Lower lobe of right lung (tissue), 2 donors: ENCODE measurements around the gene MTX1. TPM values are rescaled to one million over a fixed set of nuclear protein-coding genes. Genes with fewer than 3 reads are reported as not detected.
A peak's percentile ranks its signal among the peaks of the same experiment; 100 is the strongest.

ENCODE experiments used
- ATAC-seq, 2 donors: fragments of 200-7000 bp; cut with Tn5 transposase; one replicate each; pipeline ENCODE4 v1.9.1; 2020 to 2022; ENCODE audit warnings: mild to moderate bottlenecking in 2 of 2, moderate library complexity in 2 of 2
- DNase-seq: peaks from one replicate; pipeline ENCODE4 v3.0.0-alpha.2; 2020
- H3K27ac ChIP-seq: fragments of 200-600 bp; one replicate; pipeline ENCODE4 v1.8.0; 2022
- H3K27me3 ChIP-seq: fragments of 200-600 bp; one replicate; pipeline ENCODE4 v1.8.0; 2022; ENCODE audit warnings: low read depth
- H3K36me3 ChIP-seq: fragments of 200-600 bp; one replicate; pipeline ENCODE4 v1.8.0; 2022; ENCODE audit warnings: mild to moderate bottlenecking
- H3K4me1 ChIP-seq: fragments of 200-600 bp; one replicate; pipeline ENCODE4 v1.8.0; 2022
- H3K4me3 ChIP-seq: fragments of 200-600 bp; one replicate; pipeline ENCODE4 v1.8.0; 2022; ENCODE audit warnings: mild to moderate bottlenecking
- H3K9me3 ChIP-seq: fragments of 200-600 bp; one replicate; pipeline ENCODE4 v1.8.0; 2022
- intact Hi-C: fragments of 100-400 bp; cut with DNase I; formaldehyde crosslinking; loops from one replicate; pipeline ENCODE4 v1.11.0; 2022
- total RNA-seq: library from RNA; stranded (reverse); fragmentation: NEBNext Ultra II Directional; extraction: Animal tissue kit (Norgen Biotek cat#: 25700); gene quantifications from one replicate; pipeline ENCODE4 v1.2.1, GENCODE V29; 2021
- TF ChIP-seq, protein P1 (sequence below): fragments of 200-600 bp; IDR thresholded peaks from one replicate; pipeline ENCODE4 v1.8.0; 2022; ENCODE audit warnings: antibody characterized with exemption, mild to moderate bottlenecking
- donor health status: DM: no; HTN: yes; CAD: no; lungs with severe emphysema.

The MTX1 gene
- total RNA-seq, 1 donor from 2014 or later, result 27.9 TPM

GRCh38 chr1:155263067-155263466, 54.6 kb downstream of the MTX1 start:
- DNase-seq, result no peak
- H3K4me1 ChIP-seq, result peaks cover 23% of the 10 kb centered on the region
- peaks cover 76% of the 10 kb centered on the region for H3K36me3 ChIP-seq
- peak overlapping the region; percentile 98 for H3K4me3 ChIP-seq
- no peaks in the 10 kb centered on the region for H3K27me3 ChIP-seq
- H3K27ac ChIP-seq, result peak overlapping the region; percentile 87
- intact Hi-C loops, result no loop called here
- H3K9me3 ChIP-seq, result no peaks in the 10 kb centered on the region
- TF ChIP-seq, protein P1, sequence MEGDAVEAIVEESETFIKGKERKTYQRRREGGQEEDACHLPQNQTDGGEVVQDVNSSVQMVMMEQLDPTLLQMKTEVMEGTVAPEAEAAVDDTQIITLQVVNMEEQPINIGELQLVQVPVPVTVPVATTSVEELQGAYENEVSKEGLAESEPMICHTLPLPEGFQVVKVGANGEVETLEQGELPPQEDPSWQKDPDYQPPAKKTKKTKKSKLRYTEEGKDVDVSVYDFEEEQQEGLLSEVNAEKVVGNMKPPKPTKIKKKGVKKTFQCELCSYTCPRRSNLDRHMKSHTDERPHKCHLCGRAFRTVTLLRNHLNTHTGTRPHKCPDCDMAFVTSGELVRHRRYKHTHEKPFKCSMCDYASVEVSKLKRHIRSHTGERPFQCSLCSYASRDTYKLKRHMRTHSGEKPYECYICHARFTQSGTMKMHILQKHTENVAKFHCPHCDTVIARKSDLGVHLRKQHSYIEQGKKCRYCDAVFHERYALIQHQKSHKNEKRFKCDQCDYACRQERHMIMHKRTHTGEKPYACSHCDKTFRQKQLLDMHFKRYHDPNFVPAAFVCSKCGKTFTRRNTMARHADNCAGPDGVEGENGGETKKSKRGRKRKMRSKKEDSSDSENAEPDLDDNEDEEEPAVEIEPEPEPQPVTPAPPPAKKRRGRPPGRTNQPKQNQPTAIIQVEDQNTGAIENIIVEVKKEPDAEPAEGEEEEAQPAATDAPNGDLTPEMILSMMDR, result no peak
- no peak for ATAC-seq

Other genes starting within 250 kb of the MTX1 start
- 27.4 TPM for gene PYGO2, start 246.9 kb upstream of the MTX1 start, total RNA-seq
- 94.8 TPM for gene SHC1, start 237.9 kb upstream of the MTX1 start, total RNA-seq
- gene CKS1B, start 234.0 kb upstream of the MTX1 start, total RNA-seq, result 28.5 TPM
- gene FLAD1, start 225.4 kb upstream of the MTX1 start, total RNA-seq, result 31.9 TPM
- gene LENEP, start 215.1 kb upstream of the MTX1 start, total RNA-seq, result not detected
- gene ZBTB7B, start 205.9 kb upstream of the MTX1 start, total RNA-seq, result 72.0 TPM
- gene DCST2, start 174.9 kb upstream of the MTX1 start, total RNA-seq, result 1.4 TPM
- gene DCST1, start 174.9 kb upstream of the MTX1 start, total RNA-seq, result not detected
- gene ADAM15, start 157.4 kb upstream of the MTX1 start, total RNA-seq, result 121 TPM
- gene EFNA4, start 145.0 kb upstream of the MTX1 start, total RNA-seq, result 7.4 TPM
- 1.0 TPM for gene EFNA3, start 129.9 kb upstream of the MTX1 start, total RNA-seq
- gene EFNA1, start 80.8 kb upstream of the MTX1 start, total RNA-seq, result 144 TPM
- 42.6 TPM for gene SLC50A1, start 72.8 kb upstream of the MTX1 start, total RNA-seq
- gene DPM3, start 68.2 kb upstream of the MTX1 start, total RNA-seq, result 62.3 TPM
- 173 TPM for gene KRTCAP2, start 35.4 kb upstream of the MTX1 start, total RNA-seq
- 0.35 TPM for gene TRIM46, start 34.8 kb upstream of the MTX1 start, total RNA-seq
- 24.4 TPM for gene THBS3, start 798 bp upstream of the MTX1 start, total RNA-seq
- 22.9 TPM for gene ENTREP3, start 46.8 kb downstream of the MTX1 start, total RNA-seq
- gene SCAMP3, start 53.7 kb downstream of the MTX1 start, total RNA-seq, result 70.2 TPM
- 51.1 TPM for gene CLK2, start 64.8 kb downstream of the MTX1 start, total RNA-seq
- gene HCN3, start 68.8 kb downstream of the MTX1 start, total RNA-seq, result 4.2 TPM
- not detected for gene PKLR, start 92.7 kb downstream of the MTX1 start, total RNA-seq
- 184 TPM for gene FDPS, start 100.2 kb downstream of the MTX1 start, total RNA-seq
- 27.6 TPM for gene RUSC1, start 112.2 kb downstream of the MTX1 start, total RNA-seq